ENCODE data around the gene GPRIN2. TPM values are rescaled to one million over a fixed set of nuclear protein-coding genes. Genes with fewer than 3 reads are reported as not detected.
A peak's percentile ranks its signal among the peaks of the same experiment; 100 is the strongest.

GPRIN2 gene
- total RNA-seq, 1 donor from 2014 or later = 6.3 TPM

- Histone ChIP-seq H3K27ac (no peak overlapping the region), H3K36me3 (no peaks in the 10 kb centered on the region), H3K9me3 (no peaks in the 10 kb centered on the region), H3K4me3 (no peak overlapping the region), H3K4me1 (peaks cover 2 to 5% of the 10 kb centered on the region in 2 donors), H3K27me3 (no peaks in the 10 kb centered on the region)
- peak; percentile 8 to 64 for DNase-seq (ENCODE audit: low spot score in 2 of 2)
- intact Hi-C loops (cut with DNase I) = no loop called here
- no peak for TF ChIP-seq CTCF (IDR thresholded peaks at IDR 0.05)
Measured at GRCh38 chr10:46546591-46547540, 9.6 kb downstream of the GPRIN2 start.

GRCh38 chr10:46545861-46546590, 10.4 kb downstream of the GPRIN2 start:
- intact Hi-C loops (cut with DNase I) = no loop called here
- Histone ChIP-seq H3K4me1 (peaks cover 5 to 8% of the 10 kb centered on the region in 2 donors), H3K27ac (no peak overlapping the region), H3K27me3 (no peaks in the 10 kb centered on the region), H3K9me3 (no peaks in the 10 kb centered on the region), H3K4me3 (no peak overlapping the region), H3K36me3 (no peaks in the 10 kb centered on the region)
- TF ChIP-seq CTCF (IDR thresholded peaks at IDR 0.05) = no peak
- DNase-seq (ENCODE audit: low spot score in 2 of 2) = peak; percentile 7 to 56

DNA sequence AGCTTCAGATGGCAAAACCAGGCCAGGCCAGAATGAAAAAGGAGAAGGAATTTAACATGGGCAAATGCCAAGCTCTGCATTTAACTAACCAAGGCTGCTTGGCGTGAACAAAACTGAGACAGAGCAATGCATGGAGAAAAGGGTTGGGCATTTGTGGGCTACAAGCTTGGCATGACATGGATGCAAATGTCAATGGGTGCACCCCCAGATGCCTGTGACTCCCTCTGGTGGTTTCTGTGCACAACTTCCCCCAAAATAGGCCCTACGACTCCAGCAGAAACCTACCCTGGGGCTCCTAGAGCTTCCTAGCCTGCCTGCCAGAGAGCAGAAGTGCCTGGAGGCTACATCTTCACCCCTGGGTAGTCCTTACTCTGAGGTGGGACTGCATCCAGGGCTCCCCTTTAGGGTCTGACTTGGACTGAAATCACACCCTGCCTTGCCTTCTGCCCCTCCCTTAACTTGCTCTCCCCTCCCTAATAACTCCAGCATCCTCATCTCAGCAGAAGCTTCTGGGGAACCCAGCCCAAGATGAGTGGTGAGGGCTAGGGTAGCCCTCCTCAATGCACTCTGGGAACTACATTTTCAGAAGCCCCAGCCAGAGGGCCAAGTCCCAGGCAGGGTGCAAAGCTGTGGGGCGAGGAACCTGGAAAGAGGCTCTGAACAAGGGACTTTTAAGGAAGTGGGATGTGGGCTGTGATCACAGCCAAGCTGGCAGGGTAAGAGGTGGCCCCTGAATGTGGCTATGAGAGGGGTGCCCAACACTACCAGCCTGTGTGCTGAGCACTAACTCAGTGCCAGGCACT, 11.3 kb downstream of the GPRIN2 start:
- Histone ChIP-seq H3K27me3 (no peaks in the 10 kb centered on the region), H3K36me3 (no peaks in the 10 kb centered on the region)
- peak; percentile 5 to 64 for DNase-seq (ENCODE audit: low spot score in 2 of 2)

DNA sequence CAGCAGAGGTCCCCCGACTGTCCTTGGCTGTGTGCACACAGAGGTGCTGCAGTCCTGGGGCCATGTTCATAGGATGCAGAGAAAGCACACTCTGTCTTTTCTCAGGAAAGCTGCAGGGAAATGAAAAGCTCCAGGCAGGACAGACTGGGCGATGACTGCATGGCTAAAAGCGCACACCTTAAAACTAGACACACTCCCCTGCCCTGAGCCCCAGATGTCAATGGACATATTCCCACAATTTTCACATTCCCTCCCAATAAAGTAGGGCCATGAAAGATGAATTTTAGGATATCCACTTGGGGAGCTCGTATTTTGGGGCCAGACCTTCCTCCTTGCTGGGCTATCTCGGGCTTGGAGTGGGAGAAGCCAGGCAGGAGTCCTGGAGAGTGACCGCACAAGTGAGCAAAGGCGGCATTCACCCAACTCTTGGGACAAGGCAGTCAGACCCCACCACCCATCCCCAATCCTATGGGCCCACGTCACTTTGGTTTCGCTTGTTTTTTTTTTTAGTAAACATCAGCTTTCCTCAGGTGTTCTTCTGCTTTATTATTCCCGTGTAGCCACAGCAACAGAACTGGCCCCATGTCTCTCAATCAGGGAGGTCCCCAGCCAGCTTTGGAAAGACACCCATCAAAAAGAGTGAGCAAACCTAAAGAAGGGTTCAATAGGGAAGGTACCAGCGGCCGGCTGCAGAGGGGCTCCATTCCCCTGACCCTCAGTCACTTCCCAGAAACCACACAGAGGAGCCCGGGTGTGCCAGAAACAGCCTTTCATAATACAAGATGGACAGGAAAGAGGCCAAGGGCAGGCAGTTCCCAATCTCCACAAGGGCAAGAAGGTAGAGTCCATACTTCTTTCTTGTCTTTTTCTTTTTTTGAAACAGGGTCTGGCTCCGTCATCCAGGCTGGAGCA, 12.7 kb downstream of the GPRIN2 start:
- no peak for TF ChIP-seq CTCF (IDR thresholded peaks at IDR 0.05)
- intact Hi-C loops (cut with DNase I) = no loop called here
- peak; percentile 5 to 63 for DNase-seq (ENCODE audit: low spot score in 2 of 2)

More for the DNA sequence above, 11.3 kb downstream of the GPRIN2 start:
- intact Hi-C loops (cut with DNase I) = no loop called here
- Histone ChIP-seq H3K27ac (no peak overlapping the region), H3K4me1 (peaks cover 6 to 15% of the 10 kb centered on the region in 2 donors), H3K4me3 (no peak overlapping the region), H3K9me3 (no peaks in the 10 kb centered on the region)
- TF ChIP-seq CTCF (IDR thresholded peaks at IDR 0.05) = peak in 1 of 3 experiments; percentile 26

More for the DNA sequence above, 12.7 kb downstream of the GPRIN2 start:
- Histone ChIP-seq H3K27me3 (no peaks in the 10 kb centered on the region), H3K36me3 (no peaks in the 10 kb centered on the region), H3K4me1 (peaks cover 6 to 17% of the 10 kb centered on the region in 2 donors), H3K9me3 (no peaks in the 10 kb centered on the region), H3K27ac (no peak overlapping the region), H3K4me3 (no peak overlapping the region)

Measured in ascending aorta (tissue), 2 donors.